Naive B cell (primary cell): ENCODE data around the gene ATF6. TPM values are rescaled to one million over a fixed set of nuclear protein-coding genes. Genes with fewer than 3 reads are reported as not detected.

ENCODE experiments used
- ATAC-seq, 2 donors: fragments of 150-1000 bp; cut with Tn5 transposase; 2 replicates each; pipeline ENCODE4 v1.10.0; 2021; ENCODE audit warnings: low read depth in 2 of 2, mild to moderate bottlenecking in 2 of 2, moderate library complexity in 2 of 2
- DNase-seq: peaks from one replicate; pipeline ENCODE4 v3.0.0; 2022
- H3K27ac Mint-ChIP-seq, 6 donors: one replicate each; pipeline ENCODE4 v1.8.0; 2020 to 2022; ENCODE audit warnings: mild to moderate bottlenecking in 6 of 6, mixed read lengths in 6 of 6, moderate library complexity in 5 of 6, inconsistent platforms in 2 of 6
- H3K27me3 Mint-ChIP-seq, 3 donors: one replicate each; pipeline ENCODE4 v1.8.0; 2021 to 2022; ENCODE audit warnings: mixed read lengths in 3 of 3, mild to moderate bottlenecking in 1 of 3
- H3K36me3 Mint-ChIP-seq, 2 donors: one replicate each; pipeline ENCODE4 v1.8.0; 2020 to 2022; ENCODE audit warnings: mixed read lengths in 2 of 2, inconsistent platforms in 1 of 2, mild to moderate bottlenecking in 1 of 2
- H3K4me1 Mint-ChIP-seq, 3 donors: one replicate each; pipeline ENCODE4 v1.8.0; 2020 to 2022; ENCODE audit warnings: mixed read lengths in 3 of 3, inconsistent platforms in 1 of 3, mild to moderate bottlenecking in 1 of 3, moderate library complexity in 1 of 3
- H3K4me3 Mint-ChIP-seq, 8 donors: one replicate each; pipeline ENCODE4 v1.8.0; 2020 to 2022; ENCODE audit warnings: mild to moderate bottlenecking in 8 of 8, mixed read lengths in 8 of 8, moderate library complexity in 8 of 8, inconsistent platforms in 2 of 8
- H3K9me3 Mint-ChIP-seq, 7 donors: one replicate each; pipeline ENCODE4 v1.8.0; 2020 to 2022; ENCODE audit warnings: mixed read lengths in 7 of 7, mild to moderate bottlenecking in 5 of 7, inconsistent platforms in 2 of 7, moderate library complexity in 1 of 7
- polyA plus RNA-seq, 6 donors: library from polyadenylated mRNA; unstranded; fragments of 300-500 nt; fragmentation: Illumina TruSeq; gene quantifications; one replicate each; pipeline ENCODE4 v1.2.3, GENCODE V29; 2021; ENCODE audit warnings: low read depth in 6 of 6

Gene ATF6
- polyA plus RNA-seq, 6 donors from 2014 or later = 12.0 to 15.3 (median 14.3) TPM

GRCh38 chr1:161932668-161933067, 166.5 kb downstream of the ATF6 start:
- Mint-ChIP-seq H3K27ac (no peak overlapping the region), H3K4me3 (no peak overlapping the region), H3K4me1 (peaks cover 13 to 18% (median 14%) of the 10 kb centered on the region in 3 donors), H3K9me3 (no peaks in the 10 kb centered on the region), H3K36me3 (peaks cover 0 to 9% of the 10 kb centered on the region in 2 donors), H3K27me3 (no peaks in the 10 kb centered on the region)
- no peak for DNase-seq
- ATAC-seq = no peak

GRCh38 chr1:161933592-161934588, 167.8 kb downstream of the ATF6 start:
- ATAC-seq (no peak), DNase-seq (no peak)
- Mint-ChIP-seq H3K36me3 (peaks cover 0 to 9% of the 10 kb centered on the region in 2 donors), H3K9me3 (no peaks in the 10 kb centered on the region), H3K4me1 (peaks cover 13 to 18% (median 14%) of the 10 kb centered on the region in 3 donors), H3K4me3 (peak overlapping the region in 2 of 8 donors; percentile 2 to 31), H3K27ac (peak overlapping the region in 2 of 6 donors; percentile 26 to 28), H3K27me3 (no peaks in the 10 kb centered on the region)

GRCh38 chr1:161935264-161935663, 169.1 kb downstream of the ATF6 start:
- Mint-ChIP-seq H3K36me3 (peaks cover 0 to 9% of the 10 kb centered on the region in 2 donors), H3K9me3 (no peaks in the 10 kb centered on the region), H3K4me3 (no peak overlapping the region), H3K27me3 (no peaks in the 10 kb centered on the region), H3K27ac (no peak overlapping the region), H3K4me1 (peaks cover 13 to 18% (median 14%) of the 10 kb centered on the region in 3 donors)
- ATAC-seq (no peak), DNase-seq (no peak)

- H3K27ac Mint-ChIP-seq = no peak overlapping the region
- DNase-seq = no peak
- ATAC-seq = no peak
- H3K4me1 Mint-ChIP-seq = peaks cover 13 to 18% (median 14%) of the 10 kb centered on the region in 3 donors
- no peaks in the 10 kb centered on the region for H3K9me3 Mint-ChIP-seq
- H3K36me3 Mint-ChIP-seq = peaks cover 3 to 10% of the 10 kb centered on the region in 2 donors
- H3K27me3 Mint-ChIP-seq = no peaks in the 10 kb centered on the region
- no peak overlapping the region for H3K4me3 Mint-ChIP-seq
These were observed 170.7 kb downstream of the ATF6 start for GRCh38 chr1:161936786-161937185.

- Mint-ChIP-seq H3K27ac (peak overlapping the region in 1 of 6 donors; percentile 28), H3K4me3 (no peak overlapping the region), H3K9me3 (no peaks in the 10 kb centered on the region), H3K36me3 (peaks cover 35 to 37% of the 10 kb centered on the region in 2 donors), H3K4me1 (peaks cover 0 to 4% (median 0%) of the 10 kb centered on the region in 3 donors), H3K27me3 (no peaks in the 10 kb centered on the region)
- ATAC-seq (no peak), DNase-seq (no peak)
These were observed 174.9 kb downstream of the ATF6 start for GRCh38 chr1:161940866-161941591.

- Mint-ChIP-seq H3K27me3 (no peaks in the 10 kb centered on the region), H3K4me1 (peaks cover 0 to 4% (median 0%) of the 10 kb centered on the region in 3 donors), H3K4me3 (no peak overlapping the region), H3K36me3 (peaks cover 32 to 38% of the 10 kb centered on the region in 2 donors), H3K27ac (no peak overlapping the region), H3K9me3 (no peaks in the 10 kb centered on the region)
- DNase-seq (no peak), ATAC-seq (no peak)
These were observed 175.8 kb downstream of the ATF6 start for GRCh38 chr1:161941726-161942436.

GRCh38 chr1:161943737-161944136, 177.6 kb downstream of the ATF6 start:
- H3K27ac Mint-ChIP-seq = peak overlapping the region in 2 of 6 donors; percentile 3 to 82
- no peak for DNase-seq
- H3K9me3 Mint-ChIP-seq = no peaks in the 10 kb centered on the region
- no peak overlapping the region for H3K4me3 Mint-ChIP-seq
- ATAC-seq = no peak
- H3K36me3 Mint-ChIP-seq = peaks cover 28 to 41% of the 10 kb centered on the region in 2 donors
- no peaks in the 10 kb centered on the region for H3K27me3 Mint-ChIP-seq
- H3K4me1 Mint-ChIP-seq = peaks cover 0 to 4% (median 3%) of the 10 kb centered on the region in 3 donors

GRCh38 chr1:161944381-161944780, 178.3 kb downstream of the ATF6 start:
- ATAC-seq = no peak
- DNase-seq = no peak
- Mint-ChIP-seq H3K36me3 (peaks cover 28 to 41% of the 10 kb centered on the region in 2 donors), H3K27ac (peak overlapping the region in 1 of 6 donors; percentile 59), H3K4me1 (peaks cover 0 to 4% (median 3%) of the 10 kb centered on the region in 3 donors), H3K27me3 (no peaks in the 10 kb centered on the region), H3K4me3 (no peak overlapping the region), H3K9me3 (no peaks in the 10 kb centered on the region)

GRCh38 chr1:161945306-161946060, 179.4 kb downstream of the ATF6 start:
- Mint-ChIP-seq H3K27ac (no peak overlapping the region), H3K27me3 (no peaks in the 10 kb centered on the region), H3K9me3 (no peaks in the 10 kb centered on the region), H3K36me3 (peaks cover 28 to 41% of the 10 kb centered on the region in 2 donors), H3K4me3 (no peak overlapping the region), H3K4me1 (peaks cover 0 to 4% (median 3%) of the 10 kb centered on the region in 3 donors)
- DNase-seq (no peak), ATAC-seq (no peak)

- Mint-ChIP-seq H3K4me1 (peaks cover 0 to 4% (median 3%) of the 10 kb centered on the region in 3 donors), H3K9me3 (no peaks in the 10 kb centered on the region), H3K4me3 (no peak overlapping the region), H3K36me3 (peaks cover 28 to 41% of the 10 kb centered on the region in 2 donors), H3K27ac (no peak overlapping the region), H3K27me3 (no peaks in the 10 kb centered on the region)
- ATAC-seq (no peak), DNase-seq (no peak)
These were observed 180.2 kb downstream of the ATF6 start for GRCh38 chr1:161946071-161946987.

GRCh38 chr1:161948435-161948834, 182.3 kb downstream of the ATF6 start:
- peaks cover 13 to 27% of the 10 kb centered on the region in 2 donors for H3K36me3 Mint-ChIP-seq
- H3K27ac Mint-ChIP-seq = no peak overlapping the region
- no peak overlapping the region for H3K4me3 Mint-ChIP-seq
- no peaks in the 10 kb centered on the region for H3K9me3 Mint-ChIP-seq
- H3K27me3 Mint-ChIP-seq = no peaks in the 10 kb centered on the region
- H3K4me1 Mint-ChIP-seq = peaks cover 7 to 9% (median 9%) of the 10 kb centered on the region in 3 donors
- DNase-seq (no peak), ATAC-seq (no peak)

GRCh38 chr1:161949548-161949947, 183.4 kb downstream of the ATF6 start:
- no peaks in the 10 kb centered on the region for H3K27me3 Mint-ChIP-seq
- DNase-seq (no peak), ATAC-seq (no peak)
- no peak overlapping the region for H3K4me3 Mint-ChIP-seq
- H3K36me3 Mint-ChIP-seq = peaks cover 2 to 19% of the 10 kb centered on the region in 2 donors
- H3K4me1 Mint-ChIP-seq = peaks cover 7 to 11% (median 9%) of the 10 kb centered on the region in 3 donors
- peak overlapping the region in 2 of 6 donors; percentile 48 to 76 for H3K27ac Mint-ChIP-seq
- H3K9me3 Mint-ChIP-seq = no peaks in the 10 kb centered on the region
